Psoas muscle (tissue), 8 donors: ENCODE results near the gene ATP1B3. TPM values are rescaled to one million over a fixed set of nuclear protein-coding genes. Genes with fewer than 3 reads are reported as not detected.

Experiments
- ATAC-seq, 4 donors: fragments of 200-7000 bp; cut with Tn5 transposase; one replicate each; pipeline ENCODE4 v1.9.1; 2020; ENCODE audit warnings: moderate library complexity in 3 of 4, mild to moderate bottlenecking in 2 of 4
- DNase-seq, 2 donors: peaks; one replicate each; pipeline ENCODE4 v3.0.0-alpha.2; 2020
- H3K27ac ChIP-seq: fragments of 200-600 bp; one replicate; pipeline ENCODE4 v1.8.0; 2022
- H3K27me3 ChIP-seq, 3 donors: fragments of 200-600 bp in 1 of 3; one replicate each; pipeline versions ENCODE4 v1.6.1 to v1.8.0; 2013 to 2022; ENCODE audit warnings: low read length in 2 of 3, mild to moderate bottlenecking in 2 of 3, moderate library complexity in 1 of 3; ENCODE audit not compliant: insufficient read depth in 3 of 3
- H3K36me3 ChIP-seq, 2 donors: fragments of 200-600 bp in 1 of 2; one replicate each; pipeline versions ENCODE4 v1.6.1 to v1.8.0; 2013 to 2022; ENCODE audit warnings: low read depth in 1 of 2, mild to moderate bottlenecking in 1 of 2, moderate library complexity in 1 of 2; ENCODE audit not compliant: insufficient read depth in 1 of 2
- H3K4me1 ChIP-seq: fragments of 200-600 bp; one replicate; pipeline ENCODE4 v1.8.0; 2022
- H3K4me3 ChIP-seq: fragments of 200-600 bp; one replicate; pipeline ENCODE4 v1.8.0; 2022; ENCODE audit warnings: mild to moderate bottlenecking
- H3K9me3 ChIP-seq: fragments of 200-600 bp; one replicate; pipeline ENCODE4 v1.8.0; 2022
- WGBS, 3 donors: extraction: QIAGEN DNeasy Blood & Tissue Kit; methylation state at CpG; one replicate each; pipeline versions ENCODE4 v1.1.6 to v1.1.7; 2013; 5-methylcytosine and 5-hydroxymethylcytosine counted together
- intact Hi-C, 2 donors: fragments of 100-400 bp; cut with DNase I; formaldehyde crosslinking; loops; one replicate each; pipeline versions ENCODE4 v1.11.0 to v1.14.2; 2022
- polyA plus RNA-seq, 3 donors: library from polyadenylated mRNA; stranded (reverse); fragments of 200-250 nt; gene quantifications; one replicate each; pipeline ENCODE4 v1.2.3, GENCODE V29; 2013
- total RNA-seq, 4 donors: library from RNA; stranded (reverse); fragmentation: NEBNext Ultra II Directional in 2 of 4; extraction: Animal tissue kit (Norgen Biotek cat#: 25700) in 2 of 4; gene quantifications; one replicate each; pipeline versions ENCODE4 v1.2.1 to v1.2.4, GENCODE V29; 2021 to 2023
- TF ChIP-seq, protein P1 (sequence below): fragments of 200-600 bp; IDR thresholded peaks from one replicate; pipeline ENCODE4 v1.8.0; 2022; ENCODE audit warnings: antibody characterized with exemption
- donor health status: healthy with polysubstance abuse.
- donor health status: DM: no; HTN: no; CAD: no; lungs with moderate emphysema.
- donor health status: Bipolar disorder and iron deficiency.
- donor health status: healthy.
- donor health status: DM: yes; HTN: yes; CAD: no.
- donor health status: DM: no; HTN: no; CAD: no.
- donor health status: DM: no; HTN: no; CAD: no.
- donor health status: DM: yes; HTN: yes; CAD: no.

The ATP1B3 gene
- total and polyA plus RNA-seq, 7 donors = 19.9 to 68.2 (median 36.4) TPM

DNA sequence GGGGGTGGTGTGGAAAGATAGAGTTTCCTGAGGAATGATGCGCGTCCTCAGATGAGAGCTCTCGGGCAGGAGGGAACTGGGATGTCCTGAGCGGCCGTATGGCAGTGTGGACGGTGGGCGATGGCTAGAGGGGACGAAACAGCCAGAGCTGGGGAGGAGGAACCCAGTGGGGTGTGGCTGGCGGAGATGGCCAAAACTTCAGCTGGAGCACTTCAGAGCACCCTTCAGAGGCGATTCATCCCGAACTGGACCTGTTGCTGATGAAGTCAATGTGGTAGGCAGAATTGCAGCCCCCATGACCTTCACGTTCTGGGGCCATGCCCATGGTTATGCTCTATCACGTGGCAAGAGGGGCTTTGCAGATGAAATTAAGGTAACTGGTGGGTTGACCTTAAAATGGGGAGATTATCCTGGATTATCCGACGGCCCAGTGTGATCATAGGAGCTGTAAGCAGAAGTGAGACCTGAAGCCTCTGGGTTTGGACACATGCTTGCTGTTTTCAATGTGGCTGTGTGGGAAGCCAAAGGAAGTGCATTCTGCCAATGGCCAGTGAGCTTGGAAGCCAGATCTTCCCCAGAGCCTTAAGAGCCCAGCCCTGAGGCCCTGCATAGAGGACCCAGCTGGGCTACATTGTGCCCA lies 52.3 kb downstream of the ATP1B3 start:
- Histone ChIP-seq H3K27me3 (no peaks in the 10 kb centered on the region), H3K36me3 (peaks cover 0 to 22% of the 10 kb centered on the region in 2 donors), H3K27ac (no peak overlapping the region), H3K4me1 (no peaks in the 10 kb centered on the region), H3K9me3 (no peaks in the 10 kb centered on the region), H3K4me3 (no peak overlapping the region)
- ATAC-seq (no peak), DNase-seq (no peak)
- intact Hi-C loops = no loop called here
- WGBS, 3 donors = 81 to 92% (median 88%) methylated on average over 15 of the region's 15 CpGs
- TF ChIP-seq, protein P1, sequence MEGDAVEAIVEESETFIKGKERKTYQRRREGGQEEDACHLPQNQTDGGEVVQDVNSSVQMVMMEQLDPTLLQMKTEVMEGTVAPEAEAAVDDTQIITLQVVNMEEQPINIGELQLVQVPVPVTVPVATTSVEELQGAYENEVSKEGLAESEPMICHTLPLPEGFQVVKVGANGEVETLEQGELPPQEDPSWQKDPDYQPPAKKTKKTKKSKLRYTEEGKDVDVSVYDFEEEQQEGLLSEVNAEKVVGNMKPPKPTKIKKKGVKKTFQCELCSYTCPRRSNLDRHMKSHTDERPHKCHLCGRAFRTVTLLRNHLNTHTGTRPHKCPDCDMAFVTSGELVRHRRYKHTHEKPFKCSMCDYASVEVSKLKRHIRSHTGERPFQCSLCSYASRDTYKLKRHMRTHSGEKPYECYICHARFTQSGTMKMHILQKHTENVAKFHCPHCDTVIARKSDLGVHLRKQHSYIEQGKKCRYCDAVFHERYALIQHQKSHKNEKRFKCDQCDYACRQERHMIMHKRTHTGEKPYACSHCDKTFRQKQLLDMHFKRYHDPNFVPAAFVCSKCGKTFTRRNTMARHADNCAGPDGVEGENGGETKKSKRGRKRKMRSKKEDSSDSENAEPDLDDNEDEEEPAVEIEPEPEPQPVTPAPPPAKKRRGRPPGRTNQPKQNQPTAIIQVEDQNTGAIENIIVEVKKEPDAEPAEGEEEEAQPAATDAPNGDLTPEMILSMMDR = no peak

DNA sequence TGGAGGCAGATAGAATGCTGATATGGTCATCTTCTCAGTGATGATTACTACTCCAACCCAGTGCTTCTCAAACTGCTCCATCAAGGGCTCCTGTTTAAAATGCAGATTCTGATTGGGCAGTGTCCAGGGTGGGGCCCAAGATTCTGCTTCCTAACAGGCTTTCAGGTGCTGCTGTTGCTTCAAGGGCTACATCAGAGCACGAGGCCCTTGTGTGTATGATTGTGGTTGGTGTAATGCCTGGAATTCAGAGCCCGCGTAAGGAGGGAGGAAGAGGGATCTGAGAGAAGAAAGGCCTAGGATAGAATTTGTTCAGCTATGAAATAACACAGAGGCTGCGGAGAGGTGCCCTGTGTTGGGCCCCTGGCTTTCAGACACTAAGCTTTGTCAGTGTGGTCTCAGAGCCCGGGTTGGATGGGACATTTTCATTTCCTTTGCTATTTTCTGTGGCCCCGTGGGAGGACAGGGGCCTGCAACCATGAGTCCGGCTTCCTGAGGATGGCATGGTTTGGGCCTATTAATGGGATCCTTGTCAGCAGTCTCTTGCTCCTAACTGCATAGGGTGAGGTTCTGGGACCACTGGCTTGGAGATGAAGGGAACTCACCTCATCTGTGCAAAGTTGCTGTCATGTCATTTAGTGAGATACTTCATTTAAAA lies 53.0 kb downstream of the ATP1B3 start:
- DNase-seq (no peak), ATAC-seq (no peak)
- Histone ChIP-seq H3K27me3 (no peaks in the 10 kb centered on the region), H3K4me3 (no peak overlapping the region), H3K36me3 (peaks cover 0 to 19% of the 10 kb centered on the region in 2 donors), H3K27ac (no peak overlapping the region), H3K9me3 (no peaks in the 10 kb centered on the region), H3K4me1 (no peaks in the 10 kb centered on the region)
- intact Hi-C loops = no loop called here
- TF ChIP-seq, protein P1 = no peak
- 86 to 91% (median 88%) methylated on average over 7 of the region's 7 CpGs for WGBS, 3 donors

DNA sequence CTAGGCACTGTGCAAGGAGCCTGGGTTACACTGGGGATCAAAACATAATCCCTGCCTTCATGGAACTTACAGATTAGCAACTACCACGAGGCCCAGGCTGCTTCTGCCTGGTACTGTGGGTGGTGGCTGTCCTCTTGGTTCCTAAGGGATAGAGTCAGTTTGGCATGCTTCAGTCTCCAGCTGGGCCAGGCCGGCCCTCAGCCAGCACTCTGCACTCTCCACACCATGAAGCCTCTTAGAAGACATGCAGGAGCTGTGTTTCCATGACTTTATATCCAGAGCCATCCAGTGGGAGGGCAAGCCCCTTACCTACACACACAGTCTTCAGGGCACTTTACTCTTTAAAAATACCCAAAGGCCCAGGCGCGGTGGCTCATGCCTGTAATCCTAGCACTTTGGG lies 54.4 kb downstream of the ATP1B3 start:
- TF ChIP-seq, protein P1 = no peak
- Histone ChIP-seq H3K27ac (no peak overlapping the region), H3K4me3 (no peak overlapping the region), H3K9me3 (no peaks in the 10 kb centered on the region), H3K36me3 (peaks cover 0 to 13% of the 10 kb centered on the region in 2 donors), H3K4me1 (no peaks in the 10 kb centered on the region), H3K27me3 (no peaks in the 10 kb centered on the region)
- ATAC-seq = no peak
- 70 to 73% (median 72%) methylated on average over 4 of the region's 4 CpGs for WGBS, 3 donors
- no peak for DNase-seq
- intact Hi-C loops = no loop called here

DNA sequence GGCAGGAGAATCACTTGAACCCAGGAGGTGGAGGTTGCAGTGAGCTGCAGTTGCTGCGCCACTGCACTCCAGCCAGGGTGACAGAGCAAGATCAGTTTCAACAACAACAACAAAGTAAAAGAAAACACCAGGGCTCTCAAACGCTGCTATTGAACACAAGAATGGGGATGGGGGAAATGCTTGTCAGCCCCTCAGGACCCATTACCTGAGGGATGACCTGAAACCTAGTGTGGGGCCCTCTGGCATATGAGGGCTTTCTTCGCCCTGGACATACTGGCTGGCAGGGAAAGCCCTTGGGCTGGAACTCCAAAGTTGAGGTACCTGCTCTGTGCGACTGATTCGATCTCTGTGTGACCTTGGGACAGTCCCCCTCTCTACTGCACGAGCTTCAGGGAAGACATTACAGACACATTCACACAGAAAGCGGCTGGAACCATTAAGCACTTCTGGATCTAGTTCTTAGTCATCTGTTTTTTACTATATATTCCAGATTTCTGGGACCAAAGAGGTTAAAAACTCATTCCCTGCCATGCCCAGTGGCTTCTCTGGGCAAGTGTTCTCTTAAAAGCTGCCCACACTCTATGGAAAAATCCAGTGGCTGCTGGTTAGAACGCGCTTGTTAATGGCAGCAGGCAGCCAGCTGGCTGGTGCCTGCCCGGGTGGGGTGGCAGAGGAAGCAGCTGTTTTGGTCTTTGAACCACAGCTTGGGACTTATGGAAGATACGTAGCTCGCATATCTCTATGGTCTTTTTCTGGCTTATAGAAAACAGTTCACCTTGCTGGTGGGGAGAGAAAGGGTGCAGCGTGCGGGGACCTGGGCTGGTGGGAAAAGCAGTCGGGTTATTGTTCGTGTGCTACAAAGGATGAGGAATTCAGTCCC lies 57.2 kb downstream of the ATP1B3 start:
- WGBS, 3 donors = 58 to 66% (median 60%) methylated on average over 16 of the region's 16 CpGs

More for the DNA sequence above, 57.2 kb downstream of the ATP1B3 start:
- ATAC-seq = no peak
- intact Hi-C loops = no loop called here
- no peak overlapping the region for H3K4me3 ChIP-seq
- H3K4me1 ChIP-seq = no peaks in the 10 kb centered on the region
- DNase-seq = no peak
- H3K9me3 ChIP-seq = no peaks in the 10 kb centered on the region
- H3K36me3 ChIP-seq = no peaks in the 10 kb centered on the region
- no peak overlapping the region for H3K27ac ChIP-seq
- TF ChIP-seq, protein P1 = no peak
- H3K27me3 ChIP-seq = no peaks in the 10 kb centered on the region
